Esophagus muscularis mucosa (tissue), 4 donors: ENCODE data around the gene HOXC5. TPM values are rescaled to one million over a fixed set of nuclear protein-coding genes. Genes with fewer than 3 reads are reported as not detected.

Experiments
- DNase-seq: peaks from one replicate; pipeline ENCODE4 v3.0.0-alpha.2; 2017; ENCODE audit errors: extremely low spot score
- H3K27ac ChIP-seq, 4 donors: fragments of 200-600 bp; sonication (generic); replicated peaks in 1 of 4; 1 replicate in 3 of 4; 2 replicates in 1 of 4; pipeline ENCODE4 v1.5.1; 2016 to 2019; ENCODE audit warnings: mild to moderate bottlenecking in 1 of 4
- H3K27me3 ChIP-seq, 4 donors: fragments of 200-600 bp; sonication (generic); one replicate each; pipeline versions ENCODE4 v1.5.1 to v1.6.0; 2016 to 2019
- H3K36me3 ChIP-seq, 4 donors: fragments of 200-600 bp; sonication (generic); one replicate each; pipeline ENCODE4 v1.5.1; 2016 to 2019
- H3K4me1 ChIP-seq, 4 donors: fragments of 200-600 bp; sonication (generic); one replicate each; pipeline ENCODE4 v1.5.1; 2016 to 2019
- H3K4me3 ChIP-seq, 4 donors: fragments of 200-600 bp; sonication (generic); 1 replicate in 2 of 4; 2 replicates in 2 of 4; pipeline ENCODE4 v1.5.1; 2016 to 2019; ENCODE audit warnings: mild to moderate bottlenecking in 4 of 4, moderate library complexity in 1 of 4
- H3K9me3 ChIP-seq, 4 donors: fragments of 200-600 bp; sonication (generic); 1 replicate in 3 of 4; 2 replicates in 1 of 4; pipeline ENCODE4 v1.5.1; 2016 to 2019
- EP300 ChIP-seq: sonication (generic); formaldehyde crosslinking; IDR thresholded peaks from one replicate; pipeline ENCODE4 v1.6.1; 2017; ENCODE audit warnings: antibody characterized with exemption
- POLR2A ChIP-seq: fragments of 450-650 bp; IDR thresholded peaks from one replicate; pipeline ENCODE4 v1.6.1; 2017; ENCODE audit warnings: antibody characterized with exemption, moderate library complexity, mild to moderate bottlenecking, low read depth
- POLR2AphosphoS5 ChIP-seq, 2 donors: sonication (generic); formaldehyde crosslinking; IDR thresholded peaks; one replicate each; pipeline ENCODE4 v1.6.1; 2017; ENCODE audit warnings: antibody characterized with exemption in 2 of 2
- WGBS: methylation state at CpG from one replicate; pipeline ENCODE4 v1.1.5; 2018; 5-methylcytosine and 5-hydroxymethylcytosine counted together
- intact Hi-C: fragments of 100-400 bp; cut with DNase I; formaldehyde crosslinking; loops from one replicate; pipeline ENCODE4 v1.15.1; 2023
- total RNA-seq, 4 donors: library from RNA; depleted of rRNA; stranded (reverse); fragments of >200 nt; gene quantifications; one replicate each; pipeline versions ENCODE4 v1.1.0 to v1.2.1, GENCODE V29; 2016
- TF ChIP-seq, protein P1 (sequence below), 3 experiments: fragments of 200-600 bp in 2 of 3; fragments of 450-650 bp in 1 of 3; sonication (generic) in 2 of 3; IDR thresholded peaks; one replicate each; pipeline ENCODE4 v1.5.1; 2017 to 2019; ENCODE audit warnings: antibody characterized with exemption in 3 of 3, mild to moderate bottlenecking in 2 of 3, moderate library complexity in 1 of 3

HOXC5 gene
- total RNA-seq, 4 donors from 2014 or later = 0.83 to 2.0 TPM; not detected in 2

DNA sequence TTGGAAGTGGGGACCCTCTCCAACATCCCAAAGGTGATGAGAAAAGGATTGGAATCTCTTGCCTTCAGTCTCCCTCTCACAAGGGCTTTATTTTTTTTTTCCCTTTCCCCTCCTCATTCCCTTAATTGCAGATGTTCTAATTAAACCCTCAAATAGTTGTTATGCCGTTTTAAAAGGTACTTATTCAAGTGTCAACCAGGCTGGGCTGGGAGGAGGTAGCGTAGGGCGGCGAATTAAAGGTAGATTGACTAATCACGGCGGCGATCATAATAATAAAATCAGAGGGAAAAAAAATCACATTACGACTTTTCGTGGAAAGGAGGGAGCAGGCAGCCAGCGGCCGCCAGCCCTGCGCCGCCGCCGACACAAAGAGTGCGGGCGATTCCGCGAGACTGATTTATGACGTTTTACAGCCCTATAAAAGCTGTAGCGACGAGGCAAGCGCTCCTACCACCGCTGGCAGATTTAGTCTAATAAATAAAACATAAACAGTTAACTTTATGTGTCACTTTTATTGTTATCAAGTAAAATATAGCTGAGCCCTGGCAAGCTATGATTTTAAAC lies 19.1 kb downstream of the HOXC5 start:
- H3K27ac ChIP-seq = peak overlapping the region in 3 of 4 donors; percentile 79 to 82 (median 79)
- no peak for DNase-seq
- peak overlapping the region; percentile 74 to 88 (median 82) for H3K4me3 ChIP-seq
- TF ChIP-seq EP300 (no peak), POLR2A (no peak), POLR2AphosphoS5 (IDR thresholded peaks at IDR 0.05) (no peak)
- TF ChIP-seq, protein P1, sequence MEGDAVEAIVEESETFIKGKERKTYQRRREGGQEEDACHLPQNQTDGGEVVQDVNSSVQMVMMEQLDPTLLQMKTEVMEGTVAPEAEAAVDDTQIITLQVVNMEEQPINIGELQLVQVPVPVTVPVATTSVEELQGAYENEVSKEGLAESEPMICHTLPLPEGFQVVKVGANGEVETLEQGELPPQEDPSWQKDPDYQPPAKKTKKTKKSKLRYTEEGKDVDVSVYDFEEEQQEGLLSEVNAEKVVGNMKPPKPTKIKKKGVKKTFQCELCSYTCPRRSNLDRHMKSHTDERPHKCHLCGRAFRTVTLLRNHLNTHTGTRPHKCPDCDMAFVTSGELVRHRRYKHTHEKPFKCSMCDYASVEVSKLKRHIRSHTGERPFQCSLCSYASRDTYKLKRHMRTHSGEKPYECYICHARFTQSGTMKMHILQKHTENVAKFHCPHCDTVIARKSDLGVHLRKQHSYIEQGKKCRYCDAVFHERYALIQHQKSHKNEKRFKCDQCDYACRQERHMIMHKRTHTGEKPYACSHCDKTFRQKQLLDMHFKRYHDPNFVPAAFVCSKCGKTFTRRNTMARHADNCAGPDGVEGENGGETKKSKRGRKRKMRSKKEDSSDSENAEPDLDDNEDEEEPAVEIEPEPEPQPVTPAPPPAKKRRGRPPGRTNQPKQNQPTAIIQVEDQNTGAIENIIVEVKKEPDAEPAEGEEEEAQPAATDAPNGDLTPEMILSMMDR (IDR thresholded peaks at IDR 0.05) = no peak
- no peaks in the 10 kb centered on the region for H3K9me3 ChIP-seq
- H3K27me3 ChIP-seq = peaks cover 0 to 40% (median 2%) of the 10 kb centered on the region in 4 donors
- intact Hi-C loops = no loop called here
- WGBS = 77% methylated on average over 24 of the region's 24 CpGs
- H3K4me1 ChIP-seq = peaks cover 13 to 62% (median 48%) of the 10 kb centered on the region in 4 donors
- H3K36me3 ChIP-seq = no peaks in the 10 kb centered on the region

DNA sequence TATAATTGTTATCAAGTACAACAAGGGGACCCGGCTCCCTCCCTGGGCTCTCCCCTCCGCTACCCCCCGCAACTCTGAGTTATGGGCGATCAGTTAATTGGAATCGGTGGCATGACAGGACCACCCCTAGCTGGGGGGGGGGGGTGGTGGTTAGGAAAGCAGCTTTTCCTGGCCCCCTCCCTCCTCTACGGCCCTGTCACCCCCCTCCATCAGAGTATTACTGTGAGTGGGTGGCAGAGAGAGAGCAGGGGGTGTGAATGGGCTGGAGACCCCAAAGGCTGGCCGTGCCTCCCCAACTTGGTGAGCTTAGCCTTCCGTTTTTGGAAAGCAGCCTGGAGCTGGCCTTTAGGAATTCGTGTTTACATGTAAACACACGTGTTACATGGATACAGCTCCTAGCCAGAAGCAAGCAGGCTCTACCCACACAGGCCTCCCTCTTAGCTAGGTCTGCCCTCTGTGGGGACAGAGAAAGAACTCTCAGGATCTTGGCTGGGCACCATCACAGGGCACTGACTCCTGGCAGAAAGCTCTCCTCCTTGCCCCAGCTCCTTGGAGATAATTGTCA lies 19.7 kb downstream of the HOXC5 start:
- H3K4me1 ChIP-seq = peaks cover 13 to 56% (median 44%) of the 10 kb centered on the region in 4 donors
- peaks cover 0 to 34% (median under 1%) of the 10 kb centered on the region in 4 donors for H3K27me3 ChIP-seq
- WGBS = 50% methylated on average over 10 of the region's 10 CpGs
- no peaks in the 10 kb centered on the region for H3K36me3 ChIP-seq
- H3K9me3 ChIP-seq = no peaks in the 10 kb centered on the region
- TF ChIP-seq, protein P1 (IDR thresholded peaks at IDR 0.05) = no peak
- TF ChIP-seq EP300 (no peak), POLR2AphosphoS5 (IDR thresholded peaks at IDR 0.05) (no peak), POLR2A (no peak)
- intact Hi-C loops = no loop called here
- no peak for DNase-seq
- peak overlapping the region; percentile 77 to 82 (median 79) for H3K27ac ChIP-seq
- peak overlapping the region; percentile 74 to 88 (median 82) for H3K4me3 ChIP-seq

- no peak for DNase-seq
- H3K4me3 ChIP-seq = peak overlapping the region; percentile 74 to 88 (median 82)
- WGBS = 7% methylated on average over 20 of the region's 22 CpGs
- H3K27me3 ChIP-seq = peaks cover 0 to 32% (median 0%) of the 10 kb centered on the region in 4 donors
- intact Hi-C loops = no loop called here
- no peaks in the 10 kb centered on the region for H3K36me3 ChIP-seq
- no peak for TF ChIP-seq POLR2A
- H3K4me1 ChIP-seq = peaks cover 13 to 55% (median 44%) of the 10 kb centered on the region in 4 donors
- peak overlapping the region; percentile 77 to 82 (median 79) for H3K27ac ChIP-seq
- no peaks in the 10 kb centered on the region for H3K9me3 ChIP-seq
These were observed 20.3 kb downstream of the HOXC5 start for GRCh38 chr12:54053003-54053750.

GRCh38 chr12:54053751-54054741 lies 21.2 kb downstream of the HOXC5 start, which contains the start of gene HOXC4:
Gene HOXC4 (plus strand): TSS chr12:54053835. CDS start chr12:54053923, 88 bp downstream.
- peak within 1 kb of the TSS; percentile 77 to 82 (median 79) for H3K27ac ChIP-seq
- H3K4me1 ChIP-seq = peaks cover 13 to 55% (median 44%) of the 10 kb centered on the region in 4 donors
- no peaks in the 10 kb centered on the region for H3K36me3 ChIP-seq
- no peaks in the 10 kb centered on the region for H3K9me3 ChIP-seq
- no peak for DNase-seq
- intact Hi-C loops = no loop called here
- H3K4me3 ChIP-seq = peak within 1 kb of the TSS; percentile 74 to 88 (median 82)
- TF ChIP-seq, protein P1 (IDR thresholded peaks at IDR 0.05) = no peak
- TF ChIP-seq POLR2A (no peak), EP300 (no peak), POLR2AphosphoS5 (IDR thresholded peaks at IDR 0.05) (no peak)
- 3% methylated on average over 40 of the region's 52 CpGs for WGBS
- peaks cover 0 to 27% (median 0%) of the 10 kb centered on the region in 4 donors for H3K27me3 ChIP-seq
